Measurements from ENCODE around the gene KRTAP9-4. TPM values are rescaled to one million over a fixed set of nuclear protein-coding genes. Genes with fewer than 3 reads are reported as not detected.

KRTAP9-4 gene
- polyA plus RNA-seq, 1 experiment, result not detected

- ChIA-PET CTCF (interaction anchor here (1.6 kb wide), 1 partner anchor 12 kb away, joined by 5 read pairs; the partner anchor contains the start of gene KRTAP16-1), POLR2A (no interaction called here)
- Histone ChIP-seq H3K4me3 (ENCODE audit: low read depth, low read length) (no peak overlapping the region), H3K27me3 (ENCODE audit: control insufficient read depth, insufficient read depth, low read length) (no peaks in the 10 kb centered on the region), H3K36me3 (ENCODE audit: control insufficient read depth, insufficient read depth, low read length) (no peaks in the 10 kb centered on the region)
- TF ChIP-seq CTCF (IDR thresholded peaks at IDR 0.05; ENCODE audit: insufficient read depth, low read depth, low read length), result no peak
- no peak for DNase-seq (ENCODE audit: low read depth)
These were observed 47.4 kb downstream of the KRTAP9-4 start for GRCh38 chr17:41296846-41297245.

GRCh38 chr17:41298458-41299135, 49.1 kb downstream of the KRTAP9-4 start:
- Histone ChIP-seq H3K36me3 (ENCODE audit: control insufficient read depth, insufficient read depth, low read length) (no peaks in the 10 kb centered on the region), H3K27me3 (ENCODE audit: control insufficient read depth, insufficient read depth, low read length) (no peaks in the 10 kb centered on the region), H3K4me3 (ENCODE audit: low read depth, low read length) (no peak overlapping the region)
- no peak for DNase-seq (ENCODE audit: low read depth)
- POLR2A ChIA-PET, result no interaction called here
- CTCF ChIA-PET, result no interaction called here
- no peak for TF ChIP-seq CTCF (IDR thresholded peaks at IDR 0.05; ENCODE audit: insufficient read depth, low read depth, low read length)

Small RNA genes within 50 kb of the gene (small RNA-seq; reads per million reads assigned to genes)
- gene KRTAP9-10P (ENCODE audit: insufficient read length, low read depth, low replicate concordance), result not detected

Other genes starting within 250 kb of the KRTAP9-4 start
- gene KRTAP3-2, start 249.8 kb upstream of the KRTAP9-4 start, polyA plus RNA-seq (2011; rRNA removed), result not detected in 2 replicates
- gene KRTAP3-1, start 240.6 kb upstream of the KRTAP9-4 start, polyA plus RNA-seq (2011; rRNA removed), result 0.16 TPM in 1 of 2 replicates, not detected in the other
- 62.3 and 65.1 TPM in 2 replicates for gene KRTAP1-5, start 222.5 kb upstream of the KRTAP9-4 start, polyA plus RNA-seq (2011; rRNA removed)
- not detected in 2 replicates for gene KRTAP1-4, start 219.5 kb upstream of the KRTAP9-4 start, polyA plus RNA-seq (2011; rRNA removed)
- gene KRTAP1-3, start 214.8 kb upstream of the KRTAP9-4 start, polyA plus RNA-seq (2011; rRNA removed), result not detected in 2 replicates
- gene KRTAP1-1, start 208.2 kb upstream of the KRTAP9-4 start, polyA plus RNA-seq (2011; rRNA removed), result 0.32 TPM in 1 of 2 replicates, not detected in the other
- not detected in 2 replicates for gene KRTAP2-1, start 202.4 kb upstream of the KRTAP9-4 start, polyA plus RNA-seq (2011; rRNA removed)
- gene KRTAP2-2, start 194.5 kb upstream of the KRTAP9-4 start, polyA plus RNA-seq (2011; rRNA removed), result 0.16 TPM in 1 of 2 replicates, not detected in the other
- 1.3 and 1.4 TPM in 2 replicates for gene KRTAP2-3, start 189.6 kb upstream of the KRTAP9-4 start, polyA plus RNA-seq (2011; rRNA removed)
- not detected in 2 replicates for gene KRTAP2-4, start 183.8 kb upstream of the KRTAP9-4 start, polyA plus RNA-seq (2011; rRNA removed)
- gene KRTAP4-7, start 165.5 kb upstream of the KRTAP9-4 start, polyA plus RNA-seq (2011; rRNA removed), result not detected in 2 replicates
- gene KRTAP4-8, start 151.5 kb upstream of the KRTAP9-4 start, polyA plus RNA-seq (2011; rRNA removed), result not detected in 2 replicates
- gene KRTAP4-16, start 147.5 kb upstream of the KRTAP9-4 start, polyA plus RNA-seq (2011; rRNA removed), result not detected in 2 replicates
- not detected in 2 replicates for gene KRTAP4-9, start 144.3 kb upstream of the KRTAP9-4 start, polyA plus RNA-seq (2011; rRNA removed)
- not detected in 2 replicates for gene KRTAP4-11, start 131.3 kb upstream of the KRTAP9-4 start, polyA plus RNA-seq (2011; rRNA removed)
- 0.11 TPM in 1 of 2 replicates, not detected in the other for gene KRTAP4-12, start 125.5 kb upstream of the KRTAP9-4 start, polyA plus RNA-seq (2011; rRNA removed)
- not detected in 2 replicates for gene KRTAP4-6, start 109.1 kb upstream of the KRTAP9-4 start, polyA plus RNA-seq (2011; rRNA removed)
- not detected in 2 replicates for gene KRTAP4-5, start 99.9 kb upstream of the KRTAP9-4 start, polyA plus RNA-seq (2011; rRNA removed)
- gene KRTAP4-4, start 88.9 kb upstream of the KRTAP9-4 start, polyA plus RNA-seq (2011; rRNA removed), result not detected in 2 replicates
- gene KRTAP4-3, start 81.5 kb upstream of the KRTAP9-4 start, polyA plus RNA-seq (2011; rRNA removed), result not detected in 2 replicates
- not detected in 2 replicates for gene KRTAP4-2, start 71.5 kb upstream of the KRTAP9-4 start, polyA plus RNA-seq (2011; rRNA removed)
- gene KRTAP4-1, start 64.8 kb upstream of the KRTAP9-4 start, polyA plus RNA-seq (2011; rRNA removed), result 0.12 TPM in 1 of 2 replicates, not detected in the other
- not detected in 2 replicates for gene KRTAP9-1, start 59.8 kb upstream of the KRTAP9-4 start, polyA plus RNA-seq (2011; rRNA removed)
- not detected in 2 replicates for gene KRTAP9-2, start 23.0 kb upstream of the KRTAP9-4 start, polyA plus RNA-seq (2011; rRNA removed)
- gene KRTAP9-3, start 17.2 kb upstream of the KRTAP9-4 start, polyA plus RNA-seq (2011; rRNA removed), result not detected in 2 replicates
- gene KRTAP9-8, start 11.7 kb upstream of the KRTAP9-4 start, polyA plus RNA-seq (2011; rRNA removed), result not detected in 2 replicates
- gene KRTAP9-9, start 5.7 kb downstream of the KRTAP9-4 start, polyA plus RNA-seq (2011; rRNA removed), result not detected in 2 replicates
- gene KRTAP9-6, start 15.7 kb downstream of the KRTAP9-4 start, polyA plus RNA-seq (2011; rRNA removed), result not detected in 2 replicates
- not detected in 2 replicates for gene KRTAP9-7, start 26.0 kb downstream of the KRTAP9-4 start, polyA plus RNA-seq (2011; rRNA removed)
- gene KRTAP29-1, start 53.2 kb downstream of the KRTAP9-4 start, polyA plus RNA-seq (2011; rRNA removed), result not detected in 2 replicates
- gene KRTAP16-1, start 59.6 kb downstream of the KRTAP9-4 start, polyA plus RNA-seq (2011; rRNA removed), result not detected in 2 replicates
- gene KRTAP17-1, start 66.0 kb downstream of the KRTAP9-4 start, polyA plus RNA-seq (2011; rRNA removed), result not detected in 2 replicates
- not detected in 2 replicates for gene KRT33A, start 101.1 kb downstream of the KRTAP9-4 start, polyA plus RNA-seq (2011; rRNA removed)
- gene KRT33B, start 120.1 kb downstream of the KRTAP9-4 start, polyA plus RNA-seq (2011; rRNA removed), result 1.2 and 1.8 TPM in 2 replicates
- gene KRT34, start 132.6 kb downstream of the KRTAP9-4 start, polyA plus RNA-seq (2011; rRNA removed), result 151 and 156 TPM in 2 replicates
- gene KRT31, start 147.9 kb downstream of the KRTAP9-4 start, polyA plus RNA-seq (2011; rRNA removed), result 0.11 TPM in 1 of 2 replicates, not detected in the other
- gene KRT37, start 174.9 kb downstream of the KRTAP9-4 start, polyA plus RNA-seq (2011; rRNA removed), result not detected in 2 replicates
- 0.72 and 0.98 TPM in 2 replicates for gene KRT38, start 191.3 kb downstream of the KRTAP9-4 start, polyA plus RNA-seq (2011; rRNA removed)
- gene KRT32, start 217.7 kb downstream of the KRTAP9-4 start, polyA plus RNA-seq (2011; rRNA removed), result 0.38 and 0.40 TPM in 2 replicates
- not detected in 2 replicates for gene KRT35, start 231.5 kb downstream of the KRTAP9-4 start, polyA plus RNA-seq (2011; rRNA removed)
- gene KRT36, start 240.2 kb downstream of the KRTAP9-4 start, polyA plus RNA-seq (2011; rRNA removed), result 0.04 TPM in 2 replicates